Hypothalamus (tissue), 51 donors: ENCODE results near the gene STX5.
"Not testable (repeated sequence)": the region's sequence is repeated elsewhere in the genome, so short reads cannot be mapped to it uniquely, and the experiment has no call there.

Experiments
- DNase-seq, 51 donors: peaks; one replicate each; lab custom pipeline; 2025; lab: John Stamatoyannopoulos, UW

Gene STX5

DNA sequence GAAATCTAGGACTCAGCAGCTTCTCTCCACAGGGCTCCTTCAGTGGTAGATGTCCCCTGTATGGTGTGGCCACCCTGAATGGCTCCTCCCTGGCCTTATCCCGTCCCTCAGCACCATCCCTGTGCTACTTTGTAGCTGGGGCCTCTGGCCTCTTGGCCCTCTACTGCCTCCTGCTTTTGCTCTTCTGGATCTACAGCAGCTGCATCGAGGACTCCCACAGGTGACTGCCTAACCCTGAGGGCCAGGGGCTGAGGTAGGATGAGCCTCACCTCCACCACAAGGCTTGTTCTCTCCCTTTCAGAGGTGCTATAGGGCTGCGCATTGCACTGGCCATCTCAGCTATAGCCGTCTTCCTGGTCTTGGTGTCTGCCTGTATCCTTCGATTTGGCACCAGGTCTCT, 42.9 kb downstream of the STX5 start:
- DNase-seq, result no peak

DNA sequence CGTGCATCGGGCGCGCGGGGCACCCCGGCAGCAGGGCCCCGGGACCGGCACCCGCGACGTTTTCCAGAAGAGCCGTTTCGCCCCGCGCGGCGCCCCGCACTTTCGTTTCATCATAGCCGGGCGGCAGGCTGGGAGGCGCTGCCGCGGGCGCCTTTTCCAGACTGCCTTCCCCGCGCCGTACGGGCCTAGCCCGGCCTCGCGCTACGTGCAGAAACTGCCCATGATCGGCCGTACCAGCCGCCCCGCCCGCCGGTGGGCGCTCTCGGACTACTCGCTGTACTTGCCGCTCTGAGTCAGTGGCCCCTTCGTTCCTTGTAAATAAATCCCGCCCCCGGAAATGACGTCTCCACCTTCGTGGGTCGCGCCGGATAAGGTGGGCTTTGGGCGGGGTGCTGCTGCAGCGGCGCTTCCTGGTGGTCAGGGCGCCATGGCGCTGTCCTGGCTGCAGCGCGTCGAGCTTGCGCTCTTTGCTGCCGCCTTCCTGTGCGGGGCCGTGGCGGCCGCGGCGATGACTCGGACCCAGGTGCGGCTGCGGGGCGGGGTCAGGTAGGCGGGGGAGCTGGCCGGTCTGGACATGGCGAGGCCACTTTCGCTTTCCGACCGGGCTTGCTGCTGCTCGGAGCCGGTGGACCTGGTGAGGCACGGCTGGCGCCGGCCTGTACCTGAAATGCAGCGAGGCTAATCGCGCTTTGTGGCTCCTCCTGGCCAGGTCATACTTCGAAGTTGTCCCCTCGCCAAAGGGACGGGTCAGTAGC, 44.7 kb downstream of the STX5 start, which contains the start of gene TMEM179B:
Gene TMEM179B (plus strand): TSS at position 398 of the 755 bp plus-strand sequence. CDS start 30 bp downstream, at position 428.
- peak; percentile 61 to 99 (median 94) for DNase-seq

DNA sequence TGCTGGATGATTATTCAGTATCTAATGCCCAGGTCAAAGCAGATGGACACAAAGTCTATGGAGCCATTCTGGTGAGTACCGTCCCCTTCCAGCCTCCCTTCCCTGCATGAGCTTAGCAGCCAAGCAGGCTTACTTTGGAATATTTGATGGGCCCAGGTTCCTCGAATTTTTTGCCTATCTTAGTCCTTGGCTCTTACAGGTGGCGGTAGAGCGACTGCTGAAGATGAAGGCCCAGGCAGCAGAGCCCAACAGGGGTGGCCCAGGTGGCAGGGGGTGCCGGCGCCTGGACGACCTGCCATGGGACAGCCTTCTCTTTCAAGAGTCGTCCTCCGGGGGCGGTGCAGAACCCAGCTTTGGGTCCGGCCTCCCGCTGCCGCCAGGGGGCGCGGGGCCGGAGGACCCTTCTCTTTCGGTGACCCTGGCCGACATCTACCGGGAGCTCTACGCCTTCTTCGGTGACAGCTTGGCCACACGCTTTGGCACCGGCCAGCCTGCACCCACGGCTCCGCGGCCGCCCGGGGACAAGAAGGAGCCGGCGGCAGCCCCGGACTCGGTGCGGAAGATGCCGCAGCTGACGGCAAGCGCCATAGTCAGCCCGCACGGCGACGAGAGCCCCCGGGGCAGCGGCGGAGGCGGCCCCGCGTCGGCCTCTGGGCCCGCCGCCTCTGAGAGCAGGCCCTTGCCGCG, 45.4 kb downstream of the STX5 start:
- peak; percentile 23 to 86 (median 69) for DNase-seq

DNA sequence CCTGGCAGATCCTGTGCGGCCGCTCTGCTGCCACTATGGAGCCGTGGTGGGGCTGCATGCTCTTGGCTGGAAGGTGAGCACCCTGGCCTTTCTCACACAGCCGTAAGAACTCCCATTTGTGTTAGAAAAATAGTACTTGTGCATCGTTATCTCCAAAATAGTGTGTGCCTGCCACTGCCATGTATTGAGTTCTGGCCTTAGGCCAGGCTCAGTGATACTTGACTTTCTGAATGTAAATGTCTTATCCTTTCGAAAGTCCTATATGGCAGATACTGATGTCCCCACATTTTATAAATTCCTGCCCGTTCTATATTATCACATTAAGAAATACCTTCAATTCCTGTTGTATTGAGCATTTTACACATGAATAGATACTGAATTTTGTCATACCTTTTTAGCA, 49.1 kb downstream of the STX5 start:
- no peak for DNase-seq

DNA sequence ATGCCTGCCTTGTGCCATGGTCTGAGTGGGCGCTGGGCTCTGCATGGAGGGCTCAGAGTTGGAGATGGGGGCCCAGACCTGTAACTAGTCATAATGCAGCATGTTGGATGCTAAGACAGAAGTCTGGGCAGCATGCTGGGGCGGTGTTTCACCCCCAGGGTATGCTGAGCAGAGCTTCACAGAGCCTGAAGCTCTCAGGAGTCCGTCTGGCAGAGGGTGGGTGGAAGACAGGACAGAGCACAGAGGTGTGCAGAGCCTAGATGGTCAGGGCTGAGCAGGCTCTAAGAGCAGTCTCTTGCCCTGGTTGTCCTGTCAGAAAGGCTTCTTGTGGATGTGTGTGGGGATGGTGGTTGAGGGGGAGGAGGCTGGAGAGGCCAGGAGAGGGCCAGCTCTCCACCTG, 53.4 kb downstream of the STX5 start:
- no peak for DNase-seq

DNA sequence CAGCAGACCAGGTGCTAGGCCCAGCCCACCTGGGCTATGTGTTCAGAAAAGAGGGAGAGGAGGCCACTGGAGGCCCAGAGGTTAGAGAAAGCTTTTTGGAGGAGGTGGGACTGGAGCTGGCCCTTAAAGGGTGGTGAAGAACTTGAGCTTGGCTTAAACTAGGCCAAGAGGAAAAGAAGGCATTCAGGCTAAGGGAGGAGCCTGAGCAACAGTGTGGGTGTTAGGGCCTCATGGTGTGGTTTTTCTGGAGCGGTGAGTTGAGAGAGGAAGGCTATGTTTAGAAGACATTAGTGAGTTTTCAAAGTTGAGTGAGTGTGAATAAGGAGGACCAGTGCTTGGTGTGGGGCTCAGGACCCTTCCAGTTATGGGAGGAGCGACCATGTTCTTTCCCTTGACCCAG, 54.5 kb downstream of the STX5 start:
- no peak for DNase-seq

DNA sequence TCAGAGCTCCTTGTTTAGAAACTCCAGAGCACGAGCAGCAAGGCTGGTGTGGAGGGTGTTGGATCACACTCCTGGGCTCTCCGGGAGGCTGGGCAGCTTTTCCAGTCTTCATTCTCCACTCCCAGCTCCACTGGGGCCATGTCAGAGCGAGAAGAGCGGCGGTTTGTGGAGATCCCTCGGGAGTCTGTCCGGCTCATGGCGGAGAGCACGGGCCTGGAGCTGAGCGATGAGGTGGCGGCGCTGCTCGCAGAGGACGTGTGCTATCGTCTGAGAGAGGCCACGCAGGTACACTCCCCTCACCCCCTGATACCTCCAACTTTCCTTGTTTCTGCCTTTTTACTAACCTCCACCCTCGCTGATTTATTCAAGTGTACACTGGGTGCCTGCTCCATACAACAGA, 56.2 kb downstream of the STX5 start:
- DNase-seq, result no peak

DNA sequence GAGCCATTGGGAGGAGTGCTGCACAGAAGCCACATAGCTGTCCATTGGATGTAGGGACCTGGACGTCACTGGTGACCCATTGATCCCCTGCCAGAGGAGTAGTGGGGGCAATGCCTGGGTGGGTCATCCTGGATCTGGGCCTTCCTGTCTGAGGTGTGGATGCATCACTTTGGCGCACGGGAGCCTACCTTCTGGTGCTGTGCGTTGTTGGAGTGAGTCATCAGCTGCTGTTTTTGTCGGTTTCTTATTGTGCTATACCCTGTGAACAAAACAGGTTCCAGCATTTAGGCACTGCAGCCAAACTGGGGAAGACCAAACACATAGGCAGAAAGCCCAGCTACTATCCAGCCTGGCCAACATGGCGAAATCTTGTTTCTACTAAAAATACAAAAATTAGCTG, 57.4 kb downstream of the STX5 start:
- DNase-seq, result no peak

DNA sequence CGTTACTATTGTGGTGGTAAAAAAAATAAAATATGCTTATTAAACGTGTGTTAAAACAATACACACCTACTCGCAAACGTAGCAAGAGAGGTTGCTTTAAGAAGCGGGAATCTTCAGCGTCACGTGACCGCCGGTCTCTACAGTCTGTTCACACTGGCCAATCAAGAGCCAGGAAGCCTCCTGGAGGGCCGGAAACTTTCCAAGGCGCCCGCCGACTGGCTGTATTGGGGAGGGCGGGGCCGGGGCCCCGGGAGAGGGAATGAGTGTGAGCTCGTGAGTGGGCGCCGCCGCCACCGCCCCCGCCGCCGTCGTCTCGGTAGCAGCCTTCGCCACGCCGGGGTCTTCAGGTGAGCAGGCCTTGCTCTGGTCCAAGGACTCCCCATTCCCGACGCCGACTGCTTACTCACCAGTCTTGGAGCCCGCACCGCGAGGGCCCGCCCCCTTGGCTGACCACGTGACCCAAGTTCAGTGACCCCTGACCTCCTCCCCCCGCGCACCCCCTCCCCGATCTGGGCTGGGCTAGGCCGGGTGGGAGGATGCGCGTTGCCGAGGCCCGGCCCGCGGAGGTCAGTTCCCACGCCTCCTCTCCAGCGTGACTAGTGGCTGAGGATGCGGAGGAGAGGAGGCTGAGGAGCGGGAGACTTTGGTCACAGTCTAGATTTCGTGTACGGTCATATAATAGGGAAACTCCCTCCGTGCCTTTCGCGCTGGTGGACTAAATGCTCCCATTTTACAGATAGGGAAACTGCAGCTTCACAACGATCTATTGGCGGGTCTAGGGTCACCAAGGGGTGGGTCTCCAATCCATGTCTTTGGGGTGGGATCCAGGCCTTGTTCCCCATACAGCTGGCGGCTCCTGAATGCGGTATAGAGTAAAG, 60.5 kb downstream of the STX5 start, which contains the start of gene TAF6L:
Gene TAF6L (plus strand): TSS at position 253 of the 878 bp plus-strand sequence. CDS start 4,388 bp downstream, outside the sequence.
- DNase-seq, result peak; percentile 92 to 100 (median 98)

DNA sequence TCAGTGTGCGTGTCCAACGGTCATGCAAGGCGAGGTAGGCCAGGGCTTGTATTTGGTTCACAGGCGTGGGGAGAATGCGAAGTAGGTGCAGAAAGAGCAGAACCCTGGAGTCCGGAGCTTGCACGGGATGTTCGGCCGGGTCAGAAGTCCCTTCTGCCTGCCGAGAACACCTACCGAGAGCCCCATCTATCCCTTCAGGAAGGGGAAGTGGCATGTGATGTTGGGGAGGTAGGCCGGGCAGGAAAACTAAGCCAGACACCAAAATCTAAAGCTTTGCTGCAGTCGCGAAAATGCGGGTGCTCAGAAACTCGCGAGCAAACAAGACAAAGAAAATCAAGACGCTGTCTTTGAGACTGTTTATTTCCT, 61.1 kb downstream of the STX5 start:
- peak in 32 of 51 donors; percentile 23 to 79 (median 53) for DNase-seq

DNA sequence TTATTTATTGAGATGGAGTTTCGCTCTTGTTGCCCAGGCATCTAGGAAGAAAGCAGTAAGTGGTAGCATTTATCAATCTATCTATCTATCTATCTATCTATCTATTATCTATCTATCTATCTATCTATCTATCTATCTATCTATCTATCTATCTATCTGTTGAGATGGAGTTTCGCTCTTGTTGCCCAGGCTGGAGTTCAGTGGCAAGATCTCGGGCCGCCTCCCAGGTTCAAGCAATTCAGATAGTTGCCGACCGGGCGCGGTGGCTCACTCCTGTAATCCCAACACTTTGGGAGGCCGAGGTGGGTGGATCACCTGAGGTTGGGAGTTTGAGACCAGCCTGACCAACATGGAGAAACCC, 71.0 kb downstream of the STX5 start:
- DNase-seq, result not testable (repeated sequence)

DNA sequence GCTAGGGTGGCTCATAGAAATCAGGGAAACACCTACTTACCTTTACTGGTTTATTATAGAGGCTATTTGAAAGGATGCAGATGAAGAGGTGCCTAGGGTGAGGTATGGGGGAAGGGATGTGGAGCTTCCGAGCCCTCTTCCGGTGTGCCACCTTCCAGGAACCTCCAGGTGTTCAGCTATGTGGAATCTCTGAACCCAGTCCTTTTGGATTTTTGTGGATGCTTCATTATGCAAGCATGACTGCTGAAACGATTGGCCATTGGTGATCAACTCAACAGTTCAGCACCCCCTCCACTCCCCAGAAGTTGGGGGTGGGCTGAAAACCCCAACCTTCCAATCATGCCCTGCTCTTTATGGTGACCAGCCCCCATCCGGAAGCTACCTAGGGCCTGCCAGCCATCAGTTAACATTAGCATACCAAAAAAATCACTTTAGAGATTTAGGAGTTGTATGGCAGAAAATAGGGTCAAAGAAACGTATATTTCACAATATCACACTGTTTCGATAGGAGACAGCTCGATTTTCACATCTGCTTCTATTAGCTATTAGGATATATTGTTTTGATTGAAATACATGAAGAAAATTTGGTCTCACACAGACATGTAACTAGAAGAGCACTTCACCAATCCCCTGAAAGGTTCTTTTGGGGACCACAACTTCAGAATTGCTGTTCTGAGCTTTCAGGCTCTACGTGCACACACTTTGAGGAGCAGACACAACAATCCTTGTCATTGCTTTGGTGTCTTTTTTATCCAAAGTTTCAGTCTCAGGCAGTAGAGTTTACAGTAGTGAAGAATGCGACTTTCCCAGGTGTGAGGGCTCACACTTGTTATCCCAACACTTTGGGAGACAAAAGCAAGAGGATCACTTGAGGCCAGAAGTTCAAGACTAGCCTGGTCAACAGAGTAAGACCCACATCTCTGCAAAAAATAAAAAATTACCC, 73.7 kb downstream of the STX5 start:
- DNase-seq, result no peak
